ENCODE measurements around the gene NUDT22.

NUDT22 gene

DNA sequence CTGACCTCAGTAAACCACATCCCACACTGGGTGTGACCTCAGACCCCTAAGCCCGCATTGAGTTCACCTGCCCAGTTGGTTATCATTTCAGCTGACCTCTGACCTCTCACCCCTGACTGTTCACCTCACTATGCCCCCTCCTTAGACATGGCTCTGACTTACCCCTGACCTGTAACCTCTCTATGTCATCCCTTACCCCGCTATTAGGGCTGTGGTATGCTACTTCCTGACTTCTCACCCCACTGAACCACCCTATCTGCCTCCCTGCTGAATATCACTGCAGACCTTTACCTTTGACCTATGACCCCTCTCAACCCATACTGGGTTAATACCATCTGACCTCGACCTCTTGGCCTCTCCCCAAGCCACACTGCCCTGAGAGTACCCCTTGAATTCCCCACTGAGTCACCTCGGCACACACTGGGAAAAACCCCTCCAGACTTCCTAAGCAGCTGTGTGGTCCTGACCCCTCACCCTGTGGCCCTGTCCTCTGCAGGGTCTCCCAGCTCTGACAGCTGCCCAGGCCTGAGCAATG lies 33.5 kb downstream of the NUDT22 start:
- Histone ChIP-seq H3K79me2 (ENCODE audit: low read length) (no peaks in the 10 kb centered on the region), H3K9ac (ENCODE audit: low read length) (peak overlapping the region; percentile 42; the same call in 1 of the 2 replicates), H3K4me3 (ENCODE audit: low read length) (no peak overlapping the region), H3K36me3 (replicated peaks; ENCODE audit: low read depth, low read length) (peaks cover 59% of the 10 kb centered on the region), H3K27me3 (ENCODE audit: low read depth, low read length) (no peaks in the 10 kb centered on the region), H2AFZ (ENCODE audit: low read depth, low read length) (no peak overlapping the region), H3K9me3 (ENCODE audit: insufficient read depth, low read length) (no peaks in the 10 kb centered on the region), H3K4me1 (ENCODE audit: low read length) (peaks cover 19% of the 10 kb centered on the region), H3K27ac (ENCODE audit: low read length) (peak overlapping the region; percentile 74), H3K4me2 (ENCODE audit: low read length) (peak overlapping the region; percentile 38), H4K20me1 (ENCODE audit: insufficient read depth, low read length) (no peaks in the 10 kb centered on the region)
- no peak for TF ChIP-seq EZH2phosphoT487 (IDR thresholded peaks at IDR 0.05; ENCODE audit: low read depth)
- TF ChIP-seq, protein P1, sequence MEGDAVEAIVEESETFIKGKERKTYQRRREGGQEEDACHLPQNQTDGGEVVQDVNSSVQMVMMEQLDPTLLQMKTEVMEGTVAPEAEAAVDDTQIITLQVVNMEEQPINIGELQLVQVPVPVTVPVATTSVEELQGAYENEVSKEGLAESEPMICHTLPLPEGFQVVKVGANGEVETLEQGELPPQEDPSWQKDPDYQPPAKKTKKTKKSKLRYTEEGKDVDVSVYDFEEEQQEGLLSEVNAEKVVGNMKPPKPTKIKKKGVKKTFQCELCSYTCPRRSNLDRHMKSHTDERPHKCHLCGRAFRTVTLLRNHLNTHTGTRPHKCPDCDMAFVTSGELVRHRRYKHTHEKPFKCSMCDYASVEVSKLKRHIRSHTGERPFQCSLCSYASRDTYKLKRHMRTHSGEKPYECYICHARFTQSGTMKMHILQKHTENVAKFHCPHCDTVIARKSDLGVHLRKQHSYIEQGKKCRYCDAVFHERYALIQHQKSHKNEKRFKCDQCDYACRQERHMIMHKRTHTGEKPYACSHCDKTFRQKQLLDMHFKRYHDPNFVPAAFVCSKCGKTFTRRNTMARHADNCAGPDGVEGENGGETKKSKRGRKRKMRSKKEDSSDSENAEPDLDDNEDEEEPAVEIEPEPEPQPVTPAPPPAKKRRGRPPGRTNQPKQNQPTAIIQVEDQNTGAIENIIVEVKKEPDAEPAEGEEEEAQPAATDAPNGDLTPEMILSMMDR (IDR thresholded peaks at IDR 0.05; ENCODE audit: low read depth, low read length): no peak

DNA sequence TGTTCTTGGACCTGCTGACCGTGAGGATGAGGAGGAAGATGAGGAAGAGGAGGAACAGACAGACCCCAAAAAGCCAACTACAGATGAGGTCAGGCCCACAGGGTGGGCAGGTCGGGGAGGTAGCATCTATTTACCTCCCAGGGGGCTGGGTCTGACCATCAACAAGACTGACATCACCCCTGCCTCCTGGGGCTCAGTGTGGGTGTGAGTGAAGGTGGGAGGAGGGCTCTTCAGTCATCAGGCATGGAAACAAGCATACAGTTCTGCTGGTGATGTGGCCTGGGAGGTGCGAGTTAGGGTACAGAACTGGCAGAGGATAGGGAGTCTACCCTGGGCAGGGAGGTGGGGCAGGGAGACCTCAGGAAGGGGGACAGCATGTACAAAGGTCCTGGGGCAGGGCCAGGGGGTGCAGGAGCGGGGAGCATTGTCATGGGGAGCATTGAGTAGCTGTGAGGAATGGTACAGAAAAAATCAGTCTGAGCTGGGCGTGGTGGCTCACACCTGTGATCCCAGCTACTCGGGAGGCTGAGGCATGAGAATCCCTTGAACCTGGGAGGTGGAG lies 34.2 kb downstream of the NUDT22 start:
- no peak for TF ChIP-seq EZH2phosphoT487 (IDR thresholded peaks at IDR 0.05; ENCODE audit: low read depth)
- TF ChIP-seq, protein P1 (IDR thresholded peaks at IDR 0.05; ENCODE audit: low read depth, low read length): no peak
- H3K9me3 ChIP-seq (ENCODE audit: insufficient read depth, low read length): no peaks in the 10 kb centered on the region
- H3K4me2 ChIP-seq (ENCODE audit: low read length): peak overlapping the region; percentile 38
- H4K20me1 ChIP-seq (ENCODE audit: insufficient read depth, low read length): no peaks in the 10 kb centered on the region
- no peaks in the 10 kb centered on the region for H3K79me2 ChIP-seq (ENCODE audit: low read length)
- H3K4me3 ChIP-seq (ENCODE audit: low read length): no peak overlapping the region
- H2AFZ ChIP-seq (ENCODE audit: low read depth, low read length): no peak overlapping the region
- H3K27ac ChIP-seq (ENCODE audit: low read length): peak overlapping the region; percentile 74
- peak overlapping the region; percentile 42; the same call in 1 of the 2 replicates for H3K9ac ChIP-seq (ENCODE audit: low read length)
- H3K27me3 ChIP-seq (ENCODE audit: low read depth, low read length): no peaks in the 10 kb centered on the region
- H3K4me1 ChIP-seq (ENCODE audit: low read length): peaks cover 19% of the 10 kb centered on the region
- peaks cover 59% of the 10 kb centered on the region for H3K36me3 ChIP-seq (replicated peaks; ENCODE audit: low read depth, low read length)

DNA sequence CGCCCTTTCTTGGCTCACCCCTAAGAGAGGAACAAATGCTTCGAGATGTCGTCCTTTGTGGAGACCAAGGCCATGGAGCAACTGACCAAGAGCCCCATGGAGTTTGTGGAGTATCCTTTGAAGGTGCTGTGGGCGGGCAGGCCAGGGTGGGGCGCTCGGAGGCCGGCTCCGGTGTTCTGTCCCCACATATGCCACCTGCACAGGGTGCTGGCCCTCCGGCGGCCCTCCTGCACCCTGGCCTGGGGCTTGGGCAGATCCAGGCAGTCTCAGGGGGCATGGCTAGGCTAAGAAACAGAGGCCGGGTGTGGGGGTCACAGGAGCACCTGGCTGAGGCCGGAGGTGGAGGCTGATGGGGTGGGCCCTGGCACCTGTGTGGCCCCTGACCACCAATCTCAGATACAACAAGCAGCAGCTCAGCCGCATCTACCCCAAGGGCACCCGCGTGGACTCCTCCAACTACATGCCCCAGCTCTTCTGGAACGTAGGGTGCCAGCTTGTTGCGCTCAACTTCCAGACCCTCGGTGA lies 35.5 kb downstream of the NUDT22 start:
- Histone ChIP-seq H2AFZ (ENCODE audit: low read depth, low read length) (no peak overlapping the region), H3K4me2 (ENCODE audit: low read length) (no peak overlapping the region), H3K4me3 (ENCODE audit: low read length) (no peak overlapping the region), H3K36me3 (replicated peaks; ENCODE audit: low read depth, low read length) (peaks cover 55% of the 10 kb centered on the region), H3K27ac (ENCODE audit: low read length) (no peak overlapping the region), H3K9me3 (ENCODE audit: insufficient read depth, low read length) (no peaks in the 10 kb centered on the region), H3K9ac (ENCODE audit: low read length) (no peak overlapping the region), H3K79me2 (ENCODE audit: low read length) (no peaks in the 10 kb centered on the region), H3K27me3 (ENCODE audit: low read depth, low read length) (no peaks in the 10 kb centered on the region), H3K4me1 (ENCODE audit: low read length) (peaks cover 19% of the 10 kb centered on the region), H4K20me1 (ENCODE audit: insufficient read depth, low read length) (no peaks in the 10 kb centered on the region)
- TF ChIP-seq, protein P1 (IDR thresholded peaks at IDR 0.05; ENCODE audit: low read depth, low read length): no peak
- no peak for TF ChIP-seq EZH2phosphoT487 (IDR thresholded peaks at IDR 0.05; ENCODE audit: low read depth)

DNA sequence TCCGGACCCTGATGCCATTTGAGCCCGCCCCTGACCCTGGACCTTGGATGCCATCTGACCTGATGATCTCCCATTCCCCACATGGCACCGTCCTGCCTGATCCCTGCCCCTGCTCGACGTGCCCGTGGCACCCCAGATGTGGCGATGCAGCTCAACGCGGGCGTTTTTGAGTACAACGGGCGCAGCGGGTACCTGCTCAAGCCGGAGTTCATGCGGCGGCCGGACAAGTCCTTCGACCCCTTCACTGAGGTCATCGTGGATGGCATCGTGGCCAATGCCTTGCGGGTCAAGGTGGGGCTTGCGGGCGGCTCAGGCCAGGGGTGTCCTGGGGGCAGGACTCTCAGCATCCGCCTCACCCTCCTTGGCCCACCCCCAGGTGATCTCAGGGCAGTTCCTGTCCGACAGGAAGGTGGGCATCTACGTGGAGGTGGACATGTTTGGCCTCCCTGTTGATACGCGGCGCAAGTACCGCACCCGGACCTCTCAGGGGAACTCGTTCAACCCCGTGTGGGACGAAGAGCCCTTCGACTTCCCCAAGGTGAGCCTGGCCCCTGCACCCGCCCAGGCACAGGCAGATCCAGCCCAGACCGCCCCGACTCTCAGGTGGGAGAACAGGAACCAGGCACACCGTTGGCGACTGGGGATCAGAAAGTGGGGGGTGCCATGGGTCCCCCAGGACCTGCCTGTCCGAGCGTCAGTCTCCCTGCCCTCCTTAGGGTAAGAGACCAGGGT lies 36.4 kb downstream of the NUDT22 start:
- TF ChIP-seq, protein P1 (IDR thresholded peaks at IDR 0.05; ENCODE audit: low read depth, low read length): no peak
- no peak for TF ChIP-seq EZH2phosphoT487 (IDR thresholded peaks at IDR 0.05; ENCODE audit: low read depth)
- Histone ChIP-seq H4K20me1 (ENCODE audit: insufficient read depth, low read length) (no peaks in the 10 kb centered on the region), H3K27me3 (ENCODE audit: low read depth, low read length) (no peaks in the 10 kb centered on the region), H3K4me2 (ENCODE audit: low read length) (no peak overlapping the region), H3K36me3 (replicated peaks; ENCODE audit: low read depth, low read length) (peaks cover 54% of the 10 kb centered on the region), H3K27ac (ENCODE audit: low read length) (no peak overlapping the region), H3K9me3 (ENCODE audit: insufficient read depth, low read length) (no peaks in the 10 kb centered on the region), H2AFZ (ENCODE audit: low read depth, low read length) (no peak overlapping the region), H3K4me3 (ENCODE audit: low read length) (no peak overlapping the region), H3K79me2 (ENCODE audit: low read length) (no peaks in the 10 kb centered on the region), H3K4me1 (ENCODE audit: low read length) (peaks cover 19% of the 10 kb centered on the region), H3K9ac (ENCODE audit: low read length) (no peak overlapping the region)

All from OCI-LY3 (cell line).